Stimulated activated CD8-positive, alpha-beta memory T cell treated with anti-CD3 and anti-CD28 coated beads, Interleukin-7, amount 100 ng/mL, for 48 hours (primary cell): Measurements from ENCODE around the gene TGFBR2.
"Not testable (repeated sequence)": the region's sequence is repeated elsewhere in the genome, so short reads cannot be mapped to it uniquely, and the experiment has no call there.

Experiments
- DNase-seq, 2 donors: peaks; one replicate each; pipeline ENCODE4 v3.0.0-alpha.2; 2020; ENCODE audit warnings: low read depth in 1 of 2; ENCODE audit errors: extremely low read depth in 1 of 2

Gene TGFBR2

GRCh38 chr3:30654269-30654668, 47.9 kb downstream of the TGFBR2 start:
- DNase-seq: no peak

- no peak for DNase-seq
Measured at GRCh38 chr3:30655187-30655812, 48.9 kb downstream of the TGFBR2 start.

- no peak for DNase-seq
Measured at GRCh38 chr3:30656624-30657141, 50.3 kb downstream of the TGFBR2 start.

GRCh38 chr3:30657914-30658313, 51.5 kb downstream of the TGFBR2 start:
- no peak for DNase-seq

- peak in 1 of 2 donors; percentile 58 for DNase-seq
Measured at GRCh38 chr3:30658328-30659052, 52.1 kb downstream of the TGFBR2 start.

- no peak for DNase-seq
Measured at GRCh38 chr3:30659270-30660130, 53.1 kb downstream of the TGFBR2 start.

GRCh38 chr3:30660136-30660535, 53.7 kb downstream of the TGFBR2 start:
- no peak for DNase-seq

- DNase-seq: no peak
Measured at GRCh38 chr3:30660656-30661055, 54.3 kb downstream of the TGFBR2 start.

- no peak for DNase-seq
Measured at GRCh38 chr3:30661098-30661873, 54.9 kb downstream of the TGFBR2 start.

GRCh38 chr3:30662836-30663235, 56.4 kb downstream of the TGFBR2 start:
- DNase-seq: no peak

- DNase-seq: no peak
Measured at GRCh38 chr3:30663533-30664241, 57.3 kb downstream of the TGFBR2 start.

- no peak for DNase-seq
Measured at GRCh38 chr3:30664459-30664858, 58.1 kb downstream of the TGFBR2 start.

- DNase-seq: no peak
Measured at GRCh38 chr3:30664884-30665283, 58.5 kb downstream of the TGFBR2 start.

GRCh38 chr3:30665539-30665938, 59.1 kb downstream of the TGFBR2 start:
- DNase-seq: no peak

- no peak for DNase-seq
Measured at GRCh38 chr3:30666572-30667279, 60.3 kb downstream of the TGFBR2 start.

- DNase-seq: no peak
Measured at GRCh38 chr3:30667280-30667651, 60.9 kb downstream of the TGFBR2 start.

GRCh38 chr3:30668051-30668609, 61.7 kb downstream of the TGFBR2 start:
- DNase-seq: no peak

- DNase-seq: not testable (repeated sequence)
Measured at GRCh38 chr3:30669360-30669934, 63.0 kb downstream of the TGFBR2 start.

- no peak for DNase-seq
Measured at GRCh38 chr3:30670292-30670691, 63.9 kb downstream of the TGFBR2 start.
